CD4-positive, alpha-beta T cell treated with Interleukin-1 beta for 1 hour (primary cell): ENCODE results near the gene HSPA12A.
"Not testable (repeated sequence)": the region's sequence is repeated elsewhere in the genome, so short reads cannot be mapped to it uniquely, and the experiment has no call there.

Experiments used
- DNase-seq, 2 donors: peaks; one replicate each; pipeline ENCODE4 v3.0.0-alpha.2; 2020 to 2022

Gene HSPA12A

GRCh38 chr10:116713846-116714245, 28.5 kb downstream of the HSPA12A start:
- no peak for DNase-seq

GRCh38 chr10:116712989-116713543, 29.3 kb downstream of the HSPA12A start:
- DNase-seq = no peak

- DNase-seq = no peak
Observed at GRCh38 chr10:116712519-116712918, 29.8 kb downstream of the HSPA12A start.

- DNase-seq = not testable (repeated sequence)
Observed at GRCh38 chr10:116711803-116712202, 30.6 kb downstream of the HSPA12A start.

- no peak for DNase-seq
Observed at GRCh38 chr10:116710076-116710475, 32.3 kb downstream of the HSPA12A start.

GRCh38 chr10:116708877-116709276, 33.5 kb downstream of the HSPA12A start:
- no peak for DNase-seq

- DNase-seq = no peak
Observed at GRCh38 chr10:116708391-116708821, 34.0 kb downstream of the HSPA12A start.

- DNase-seq = no peak
Observed at GRCh38 chr10:116707981-116708380, 34.4 kb downstream of the HSPA12A start.

- no peak for DNase-seq
Observed at GRCh38 chr10:116706281-116706680, 36.1 kb downstream of the HSPA12A start.

- DNase-seq = no peak
Observed at GRCh38 chr10:116705498-116705897, 36.9 kb downstream of the HSPA12A start.

GRCh38 chr10:116704926-116705325, 37.4 kb downstream of the HSPA12A start:
- no peak for DNase-seq

GRCh38 chr10:116702165-116702564, 40.2 kb downstream of the HSPA12A start:
- no peak for DNase-seq

- DNase-seq = no peak
Observed at GRCh38 chr10:116699471-116700150, 42.8 kb downstream of the HSPA12A start.

- no peak for DNase-seq
Observed at GRCh38 chr10:116699049-116699448, 43.3 kb downstream of the HSPA12A start.

- DNase-seq = no peak
Observed at GRCh38 chr10:116698364-116698763, 44.0 kb downstream of the HSPA12A start.

GRCh38 chr10:116697816-116698215, 44.5 kb downstream of the HSPA12A start:
- no peak for DNase-seq

- no peak for DNase-seq
Observed at GRCh38 chr10:116696919-116697318, 45.4 kb downstream of the HSPA12A start.

GRCh38 chr10:116694927-116695268, 47.5 kb downstream of the HSPA12A start:
- no peak for DNase-seq

GRCh38 chr10:116694243-116694926, 48.0 kb downstream of the HSPA12A start:
- no peak for DNase-seq

GRCh38 chr10:116692225-116692624, 50.1 kb downstream of the HSPA12A start:
- no peak for DNase-seq

- DNase-seq = no peak
Observed at GRCh38 chr10:116691635-116692034, 50.7 kb downstream of the HSPA12A start.

GRCh38 chr10:116690356-116691322, 51.7 kb downstream of the HSPA12A start:
- DNase-seq = no peak

GRCh38 chr10:116689744-116690143, 52.6 kb downstream of the HSPA12A start:
- DNase-seq = no peak
